ENCODE results near the gene PTPRO. TPM values are rescaled to one million over a fixed set of nuclear protein-coding genes. Genes with fewer than 3 reads are reported as not detected.

PTPRO gene
- total RNA-seq, 1 donor: under 0.01 TPM

- Histone ChIP-seq H3K4me1 (ENCODE audit: insufficient read depth, low read length) (peaks cover 9% of the 10 kb centered on the region), H3K4me2 (ENCODE audit: insufficient read depth, low read length) (peak overlapping the region; percentile 30), H2AFZ (ENCODE audit: low read length) (peak overlapping the region; percentile 4), H3K9me3 (ENCODE audit: low read depth, low read length) (no peaks in the 10 kb centered on the region), H3K27ac (ENCODE audit: low read depth, low read length) (no peak overlapping the region), H3K79me2 (ENCODE audit: insufficient read depth, low read length) (no peaks in the 10 kb centered on the region), H4K20me1 (ENCODE audit: insufficient read depth, low read length) (no peaks in the 10 kb centered on the region), H3K27me3 (ENCODE audit: insufficient read depth, low read length) (no peaks in the 10 kb centered on the region), H3K36me3 (ENCODE audit: insufficient read depth, low read length) (no peaks in the 10 kb centered on the region), H3K4me3 (ENCODE audit: insufficient read depth, low read length) (no peak overlapping the region)
- TF ChIP-seq CTCF (IDR thresholded peaks at IDR 0.05; ENCODE audit: extremely low read depth, low read depth, low read length): no peak
- DNase-seq (ENCODE audit: insufficient read length, low spot score, missing footprints): peak; percentile 48
Observed at GRCh38 chr12:15278816-15279658, 43.3 kb upstream of the PTPRO start.

- TF ChIP-seq CTCF (IDR thresholded peaks at IDR 0.05; ENCODE audit: extremely low read depth, low read depth, low read length): no peak
- DNase-seq (ENCODE audit: insufficient read length, low spot score, missing footprints): no peak
- no peaks in the 10 kb centered on the region for H4K20me1 ChIP-seq (ENCODE audit: insufficient read depth, low read length)
Observed at GRCh38 chr12:15280930-15281329, 41.4 kb upstream of the PTPRO start.

GRCh38 chr12:15289192-15289591 is 33.1 kb upstream of the PTPRO start:
- H3K4me3 ChIP-seq (ENCODE audit: insufficient read depth, low read length): no peak overlapping the region
- H3K4me2 ChIP-seq (ENCODE audit: insufficient read depth, low read length): no peak overlapping the region
- H3K79me2 ChIP-seq (ENCODE audit: insufficient read depth, low read length): no peaks in the 10 kb centered on the region
- no peak overlapping the region for H2AFZ ChIP-seq (ENCODE audit: low read length)
- H4K20me1 ChIP-seq (ENCODE audit: insufficient read depth, low read length): no peaks in the 10 kb centered on the region
- no peaks in the 10 kb centered on the region for H3K9me3 ChIP-seq (ENCODE audit: low read depth, low read length)
- H3K4me1 ChIP-seq (ENCODE audit: insufficient read depth, low read length): no peaks in the 10 kb centered on the region
- H3K27me3 ChIP-seq (ENCODE audit: insufficient read depth, low read length): no peaks in the 10 kb centered on the region
- H3K27ac ChIP-seq (ENCODE audit: low read depth, low read length): no peak overlapping the region
- no peak for DNase-seq (ENCODE audit: insufficient read length, low spot score, missing footprints)
- no peaks in the 10 kb centered on the region for H3K36me3 ChIP-seq (ENCODE audit: insufficient read depth, low read length)
- TF ChIP-seq CTCF (IDR thresholded peaks at IDR 0.05; ENCODE audit: extremely low read depth, low read depth, low read length): no peak

More at GRCh38 chr12:15280930-15281329, 41.4 kb upstream of the PTPRO start:
- Histone ChIP-seq H3K4me2 (ENCODE audit: insufficient read depth, low read length) (no peak overlapping the region), H3K4me3 (ENCODE audit: insufficient read depth, low read length) (no peak overlapping the region), H3K4me1 (ENCODE audit: insufficient read depth, low read length) (peaks cover 9% of the 10 kb centered on the region), H3K79me2 (ENCODE audit: insufficient read depth, low read length) (no peaks in the 10 kb centered on the region), H3K27ac (ENCODE audit: low read depth, low read length) (no peak overlapping the region), H3K9me3 (ENCODE audit: low read depth, low read length) (no peaks in the 10 kb centered on the region), H2AFZ (ENCODE audit: low read length) (no peak overlapping the region), H3K36me3 (ENCODE audit: insufficient read depth, low read length) (no peaks in the 10 kb centered on the region), H3K27me3 (ENCODE audit: insufficient read depth, low read length) (no peaks in the 10 kb centered on the region)

- no peak for DNase-seq (ENCODE audit: insufficient read length, low spot score, missing footprints)
- no peak for TF ChIP-seq CTCF (IDR thresholded peaks at IDR 0.05; ENCODE audit: extremely low read depth, low read depth, low read length)
- Histone ChIP-seq H3K4me2 (ENCODE audit: insufficient read depth, low read length) (no peak overlapping the region), H3K4me1 (ENCODE audit: insufficient read depth, low read length) (no peaks in the 10 kb centered on the region), H2AFZ (ENCODE audit: low read length) (no peak overlapping the region), H3K79me2 (ENCODE audit: insufficient read depth, low read length) (no peaks in the 10 kb centered on the region), H3K4me3 (ENCODE audit: insufficient read depth, low read length) (no peak overlapping the region), H4K20me1 (ENCODE audit: insufficient read depth, low read length) (no peaks in the 10 kb centered on the region), H3K27ac (ENCODE audit: low read depth, low read length) (no peak overlapping the region), H3K27me3 (ENCODE audit: insufficient read depth, low read length) (no peaks in the 10 kb centered on the region), H3K9me3 (ENCODE audit: low read depth, low read length) (no peaks in the 10 kb centered on the region), H3K36me3 (ENCODE audit: insufficient read depth, low read length) (no peaks in the 10 kb centered on the region)
Observed at GRCh38 chr12:15293731-15294130, 28.6 kb upstream of the PTPRO start.
